PFSK-1 (cell line): Measurements from ENCODE around the gene GAL3ST1.

Experiments
- FOXP2 ChIP-seq: optimal IDR thresholded peaks from 2 replicates; pipeline ENCODE3; 2011; ENCODE audit warnings: borderline replicate concordance, control low read depth, inconsistent platforms; ENCODE audit not compliant: insufficient read depth; ENCODE audit errors: extremely low read length, extremely low read depth
- POLR2AphosphoS5 ChIP-seq: IDR thresholded peaks from 2 replicates; pipeline ENCODE4 v1.6.1; 2012; ENCODE audit warnings: low read depth, mild to moderate bottlenecking, control low read depth, low read length, moderate library complexity
- SIN3A ChIP-seq: IDR thresholded peaks from 2 replicates; pipeline ENCODE4 v1.6.1; 2012; ENCODE audit warnings: mild to moderate bottlenecking, low read length, moderate library complexity, borderline replicate concordance; ENCODE audit not compliant: insufficient read depth
- TAF1 ChIP-seq: IDR thresholded peaks from 2 replicates; pipeline ENCODE4 v1.6.1; 2012; ENCODE audit warnings: low read length, control low read depth, borderline replicate concordance; ENCODE audit not compliant: insufficient read depth
- TF ChIP-seq, protein P1 (sequence below), 2 experiments: IDR thresholded peaks; 2 replicates each; pipeline versions ENCODE4 v1.6.1 to v1.8.0; 2011 to 2012; ENCODE audit warnings: low read depth in 2 of 2, low read length in 2 of 2, control low read depth in 1 of 2, inconsistent platforms in 1 of 2, mild to moderate bottlenecking in 1 of 2, moderate library complexity in 1 of 2; ENCODE audit not compliant: insufficient read depth in 1 of 2

The GAL3ST1 gene

GRCh38 chr22:30564761-30565119, 9.7 kb downstream of the GAL3ST1 start:
- TF ChIP-seq, protein P1, sequence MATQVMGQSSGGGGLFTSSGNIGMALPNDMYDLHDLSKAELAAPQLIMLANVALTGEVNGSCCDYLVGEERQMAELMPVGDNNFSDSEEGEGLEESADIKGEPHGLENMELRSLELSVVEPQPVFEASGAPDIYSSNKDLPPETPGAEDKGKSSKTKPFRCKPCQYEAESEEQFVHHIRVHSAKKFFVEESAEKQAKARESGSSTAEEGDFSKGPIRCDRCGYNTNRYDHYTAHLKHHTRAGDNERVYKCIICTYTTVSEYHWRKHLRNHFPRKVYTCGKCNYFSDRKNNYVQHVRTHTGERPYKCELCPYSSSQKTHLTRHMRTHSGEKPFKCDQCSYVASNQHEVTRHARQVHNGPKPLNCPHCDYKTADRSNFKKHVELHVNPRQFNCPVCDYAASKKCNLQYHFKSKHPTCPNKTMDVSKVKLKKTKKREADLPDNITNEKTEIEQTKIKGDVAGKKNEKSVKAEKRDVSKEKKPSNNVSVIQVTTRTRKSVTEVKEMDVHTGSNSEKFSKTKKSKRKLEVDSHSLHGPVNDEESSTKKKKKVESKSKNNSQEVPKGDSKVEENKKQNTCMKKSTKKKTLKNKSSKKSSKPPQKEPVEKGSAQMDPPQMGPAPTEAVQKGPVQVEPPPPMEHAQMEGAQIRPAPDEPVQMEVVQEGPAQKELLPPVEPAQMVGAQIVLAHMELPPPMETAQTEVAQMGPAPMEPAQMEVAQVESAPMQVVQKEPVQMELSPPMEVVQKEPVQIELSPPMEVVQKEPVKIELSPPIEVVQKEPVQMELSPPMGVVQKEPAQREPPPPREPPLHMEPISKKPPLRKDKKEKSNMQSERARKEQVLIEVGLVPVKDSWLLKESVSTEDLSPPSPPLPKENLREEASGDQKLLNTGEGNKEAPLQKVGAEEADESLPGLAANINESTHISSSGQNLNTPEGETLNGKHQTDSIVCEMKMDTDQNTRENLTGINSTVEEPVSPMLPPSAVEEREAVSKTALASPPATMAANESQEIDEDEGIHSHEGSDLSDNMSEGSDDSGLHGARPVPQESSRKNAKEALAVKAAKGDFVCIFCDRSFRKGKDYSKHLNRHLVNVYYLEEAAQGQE (IDR thresholded peaks at IDR 0.05; ENCODE audit: insufficient read depth in 1 of 2, low read depth in 2 of 2, low read length in 2 of 2), result no peak
- TF ChIP-seq SIN3A (no peak), POLR2AphosphoS5 (no peak), FOXP2 (no peak), TAF1 (no peak)

DNA sequence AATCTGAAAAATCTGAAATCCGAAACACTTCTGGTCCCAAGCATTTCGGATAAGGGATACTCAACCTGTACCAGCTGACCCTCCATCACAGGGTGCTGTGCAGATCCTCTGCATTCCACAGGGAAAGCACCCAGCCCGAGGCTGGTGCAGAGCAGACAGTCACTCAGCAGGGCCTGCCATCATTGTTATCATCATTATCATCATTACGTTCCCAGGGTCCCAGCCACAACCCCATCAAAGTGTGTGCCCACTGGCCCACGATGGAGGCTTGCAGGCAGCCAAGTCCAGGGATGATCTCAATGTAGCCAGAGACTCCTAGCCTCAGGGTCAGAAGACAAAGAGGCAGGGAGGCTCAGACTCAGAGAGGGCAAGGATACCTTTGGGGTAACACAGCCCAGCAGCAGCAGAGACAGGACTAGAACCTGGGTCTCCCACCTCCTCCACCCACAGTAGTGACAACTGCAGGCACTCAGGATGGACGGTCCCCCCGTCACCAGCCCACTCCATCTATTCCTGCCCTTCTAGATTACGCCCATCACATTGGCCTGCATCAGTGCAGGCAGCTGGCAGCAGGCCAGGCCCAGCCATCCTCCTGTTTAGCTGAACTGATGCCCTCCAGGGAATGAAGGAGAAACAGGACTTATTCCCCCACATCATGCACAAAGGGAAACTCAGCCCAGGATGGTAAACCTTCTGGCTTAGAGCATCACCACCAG, 10.3 kb downstream of the GAL3ST1 start:
- TF ChIP-seq, protein P1 (IDR thresholded peaks at IDR 0.05; ENCODE audit: insufficient read depth in 1 of 2, low read depth in 2 of 2, low read length in 2 of 2), result no peak
- TF ChIP-seq FOXP2 (no peak), POLR2AphosphoS5 (no peak), TAF1 (no peak)

DNA sequence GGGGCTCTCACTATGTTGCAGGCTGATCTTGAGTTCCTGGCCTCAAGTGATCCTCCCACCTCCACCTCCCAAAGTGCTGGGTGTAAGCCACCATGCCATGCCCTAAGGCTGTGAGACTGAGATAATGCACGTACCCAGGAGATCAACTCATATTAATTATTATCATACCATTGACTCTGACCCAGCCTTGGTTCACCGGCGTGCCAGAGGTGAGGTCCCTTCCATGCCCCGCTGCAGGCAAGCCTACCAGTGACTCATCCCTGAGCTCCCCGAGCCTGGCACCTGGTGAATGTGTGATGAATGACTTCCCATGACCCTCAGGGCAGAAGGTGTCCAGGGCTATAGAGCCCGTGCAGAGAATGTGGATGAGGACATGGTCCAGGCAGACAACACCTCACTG, 12.1 kb downstream of the GAL3ST1 start:
- TF ChIP-seq POLR2AphosphoS5, result no peak
- TF ChIP-seq, protein P1 (IDR thresholded peaks at IDR 0.05; ENCODE audit: insufficient read depth in 1 of 2, low read depth in 2 of 2, low read length in 2 of 2), result no peak
- no peak for TF ChIP-seq SIN3A
- no peak for TF ChIP-seq TAF1
- TF ChIP-seq FOXP2, result no peak

- TF ChIP-seq, protein P1 (IDR thresholded peaks at IDR 0.05; ENCODE audit: insufficient read depth in 1 of 2, low read depth in 2 of 2, low read length in 2 of 2), result no peak
- TF ChIP-seq POLR2AphosphoS5 (no peak), SIN3A (no peak), FOXP2 (no peak), TAF1 (no peak)
Observed at GRCh38 chr22:30561402-30562189, 12.9 kb downstream of the GAL3ST1 start.
